Measurements from ENCODE around the gene PRKAR2B.
"Not testable (repeated sequence)": the region's sequence is repeated elsewhere in the genome, so short reads cannot be mapped to it uniquely, and the experiment has no call there.

The PRKAR2B gene

DNA sequence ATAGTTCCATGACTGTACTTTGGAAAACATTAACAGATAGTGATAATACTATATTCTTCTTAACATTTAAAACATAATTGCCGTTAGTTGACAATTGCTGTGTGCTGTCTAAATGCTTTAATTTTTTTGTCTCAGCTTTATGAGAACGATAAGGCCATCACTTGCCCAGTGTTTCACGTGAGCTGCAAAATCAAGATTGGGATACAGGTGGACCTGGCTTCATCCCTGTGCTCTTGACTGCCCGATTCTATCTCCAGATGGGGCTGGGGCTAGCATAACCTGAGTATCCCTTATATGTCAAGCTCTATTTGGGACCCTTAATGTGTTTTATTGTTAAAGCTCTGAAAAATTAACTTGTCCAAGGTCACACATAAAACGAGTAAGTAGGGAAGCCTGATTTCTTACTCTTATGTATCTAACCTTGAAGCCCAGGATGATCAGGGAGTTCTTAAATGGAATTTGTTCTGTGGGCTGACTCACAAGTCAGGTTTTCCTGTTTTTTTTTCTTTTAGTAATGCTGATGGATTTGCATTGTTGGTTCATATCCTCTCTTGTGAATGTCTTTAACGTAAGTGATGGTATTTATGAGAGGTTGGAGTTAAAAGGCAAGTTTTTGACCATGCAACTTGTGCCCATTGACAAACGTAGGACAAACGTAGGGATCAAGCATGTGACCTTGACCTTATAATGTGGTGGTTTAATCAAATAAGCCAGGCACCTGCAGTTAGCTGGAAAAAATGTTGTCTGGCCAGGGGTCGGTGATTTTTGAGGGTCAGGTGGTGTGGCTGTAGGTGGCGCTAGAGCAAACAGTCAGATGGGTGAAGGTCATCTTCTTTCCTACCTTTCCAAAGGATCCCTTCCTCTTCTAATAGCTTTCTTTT is 3.6 kb downstream of the PRKAR2B start:
- H3K4me3 ChIP-seq (ENCODE audit: low read depth, low read length): no peak overlapping the region
- TF ChIP-seq MYC (IDR thresholded peaks at IDR 0.05; ENCODE audit: low read depth, low read length) (no peak), POLR2A (IDR thresholded peaks at IDR 0.05; ENCODE audit: extremely low read depth, insufficient read length) (no peak)
- TF ChIP-seq, protein P1, sequence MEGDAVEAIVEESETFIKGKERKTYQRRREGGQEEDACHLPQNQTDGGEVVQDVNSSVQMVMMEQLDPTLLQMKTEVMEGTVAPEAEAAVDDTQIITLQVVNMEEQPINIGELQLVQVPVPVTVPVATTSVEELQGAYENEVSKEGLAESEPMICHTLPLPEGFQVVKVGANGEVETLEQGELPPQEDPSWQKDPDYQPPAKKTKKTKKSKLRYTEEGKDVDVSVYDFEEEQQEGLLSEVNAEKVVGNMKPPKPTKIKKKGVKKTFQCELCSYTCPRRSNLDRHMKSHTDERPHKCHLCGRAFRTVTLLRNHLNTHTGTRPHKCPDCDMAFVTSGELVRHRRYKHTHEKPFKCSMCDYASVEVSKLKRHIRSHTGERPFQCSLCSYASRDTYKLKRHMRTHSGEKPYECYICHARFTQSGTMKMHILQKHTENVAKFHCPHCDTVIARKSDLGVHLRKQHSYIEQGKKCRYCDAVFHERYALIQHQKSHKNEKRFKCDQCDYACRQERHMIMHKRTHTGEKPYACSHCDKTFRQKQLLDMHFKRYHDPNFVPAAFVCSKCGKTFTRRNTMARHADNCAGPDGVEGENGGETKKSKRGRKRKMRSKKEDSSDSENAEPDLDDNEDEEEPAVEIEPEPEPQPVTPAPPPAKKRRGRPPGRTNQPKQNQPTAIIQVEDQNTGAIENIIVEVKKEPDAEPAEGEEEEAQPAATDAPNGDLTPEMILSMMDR (IDR thresholded peaks at IDR 0.05; ENCODE audit: low read depth, low read length): peak; percentile 16
- TF ChIP-seq, protein P2, sequence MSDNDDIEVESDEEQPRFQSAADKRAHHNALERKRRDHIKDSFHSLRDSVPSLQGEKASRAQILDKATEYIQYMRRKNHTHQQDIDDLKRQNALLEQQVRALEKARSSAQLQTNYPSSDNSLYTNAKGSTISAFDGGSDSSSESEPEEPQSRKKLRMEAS (IDR thresholded peaks at IDR 0.05; ENCODE audit: low read depth, low read length): no peak
- no peak for DNase-seq (ENCODE audit: low read depth)

DNA sequence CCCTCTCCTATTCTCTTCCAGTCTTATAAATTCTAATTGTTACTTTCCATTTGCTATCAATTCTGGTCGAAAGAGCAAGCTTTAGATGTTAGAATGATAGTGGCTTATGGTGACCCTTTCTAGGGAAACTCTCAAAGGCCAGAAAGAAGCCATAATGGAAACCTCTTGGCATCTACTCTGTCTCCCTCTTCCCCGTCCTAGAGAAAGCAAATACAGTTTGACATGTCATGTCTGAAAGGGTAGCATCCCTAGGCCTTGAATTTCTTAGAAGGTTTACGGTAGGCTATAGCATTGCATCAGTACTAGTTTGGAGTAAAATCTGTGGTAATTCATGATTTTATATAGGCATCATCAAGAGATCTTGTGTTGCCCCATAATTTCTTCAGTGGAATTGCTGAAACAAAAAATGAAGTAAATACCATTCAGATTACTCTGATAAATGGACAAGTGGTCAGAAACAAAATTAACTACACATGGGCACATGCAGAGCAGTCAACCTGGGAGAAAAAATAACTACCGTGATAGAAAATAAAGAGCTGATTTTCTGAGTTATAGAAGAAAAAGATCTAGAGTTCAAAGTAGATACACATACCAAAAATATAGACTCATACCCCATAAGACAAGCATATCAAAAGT is 4.4 kb downstream of the PRKAR2B start:
- no peak for TF ChIP-seq POLR2A (IDR thresholded peaks at IDR 0.05; ENCODE audit: extremely low read depth, insufficient read length)
- no peak for TF ChIP-seq MYC (IDR thresholded peaks at IDR 0.05; ENCODE audit: low read depth, low read length)
- TF ChIP-seq, protein P1 (IDR thresholded peaks at IDR 0.05; ENCODE audit: low read depth, low read length): no peak
- TF ChIP-seq, protein P2 (IDR thresholded peaks at IDR 0.05; ENCODE audit: low read depth, low read length): no peak
- no peak for DNase-seq (ENCODE audit: low read depth)
- H3K4me3 ChIP-seq (ENCODE audit: low read depth, low read length): no peak overlapping the region

- no peak for DNase-seq (ENCODE audit: low read depth)
- no peak overlapping the region for H3K4me3 ChIP-seq (ENCODE audit: low read depth, low read length)
- TF ChIP-seq MYC (IDR thresholded peaks at IDR 0.05; ENCODE audit: low read depth, low read length) (no peak), POLR2A (IDR thresholded peaks at IDR 0.05; ENCODE audit: extremely low read depth, insufficient read length) (no peak)
- TF ChIP-seq, protein P2 (IDR thresholded peaks at IDR 0.05; ENCODE audit: low read depth, low read length): no peak
- TF ChIP-seq, protein P1 (IDR thresholded peaks at IDR 0.05; ENCODE audit: low read depth, low read length): no peak
These were observed 5.0 kb downstream of the PRKAR2B start for GRCh38 chr7:107049480-107049879.

- no peak overlapping the region for H3K4me3 ChIP-seq (ENCODE audit: low read depth, low read length)
- no peak for DNase-seq (ENCODE audit: low read depth)
These were observed 5.5 kb downstream of the PRKAR2B start for GRCh38 chr7:107049971-107050532.

GRCh38 chr7:107051376-107051775 is 6.9 kb downstream of the PRKAR2B start:
- peak; percentile 6 for DNase-seq (ENCODE audit: low read depth)
- H3K4me3 ChIP-seq (ENCODE audit: low read depth, low read length): no peak overlapping the region
- TF ChIP-seq MYC (IDR thresholded peaks at IDR 0.05; ENCODE audit: low read depth, low read length): no peak
- TF ChIP-seq, protein P1 (IDR thresholded peaks at IDR 0.05; ENCODE audit: low read depth, low read length): no peak

More at GRCh38 chr7:107049971-107050532, 5.5 kb downstream of the PRKAR2B start:
- TF ChIP-seq, protein P2 (IDR thresholded peaks at IDR 0.05; ENCODE audit: low read depth, low read length): no peak
- TF ChIP-seq MYC (IDR thresholded peaks at IDR 0.05; ENCODE audit: low read depth, low read length): no peak
- no peak for TF ChIP-seq POLR2A (IDR thresholded peaks at IDR 0.05; ENCODE audit: extremely low read depth, insufficient read length)
- TF ChIP-seq, protein P1 (IDR thresholded peaks at IDR 0.05; ENCODE audit: low read depth, low read length): no peak

GRCh38 chr7:107054965-107055364 is 10.5 kb downstream of the PRKAR2B start:
- not testable (repeated sequence) for DNase-seq (ENCODE audit: low read depth); H3K4me3 ChIP-seq (ENCODE audit: low read depth, low read length)

- not testable (repeated sequence) for DNase-seq (ENCODE audit: low read depth); H3K4me3 ChIP-seq (ENCODE audit: low read depth, low read length)
These were observed 11.6 kb downstream of the PRKAR2B start for GRCh38 chr7:107056058-107056457.

All from NB4 (cell line).